Measurements from ENCODE around the gene TUBB4B. TPM values are rescaled to one million over a fixed set of nuclear protein-coding genes. Genes with fewer than 3 reads are reported as not detected.

TUBB4B gene
- polyA plus RNA-seq, 2 of the 4 experiments (the other 2 are of a cell fraction), result 256 to 671 TPM

DNA sequence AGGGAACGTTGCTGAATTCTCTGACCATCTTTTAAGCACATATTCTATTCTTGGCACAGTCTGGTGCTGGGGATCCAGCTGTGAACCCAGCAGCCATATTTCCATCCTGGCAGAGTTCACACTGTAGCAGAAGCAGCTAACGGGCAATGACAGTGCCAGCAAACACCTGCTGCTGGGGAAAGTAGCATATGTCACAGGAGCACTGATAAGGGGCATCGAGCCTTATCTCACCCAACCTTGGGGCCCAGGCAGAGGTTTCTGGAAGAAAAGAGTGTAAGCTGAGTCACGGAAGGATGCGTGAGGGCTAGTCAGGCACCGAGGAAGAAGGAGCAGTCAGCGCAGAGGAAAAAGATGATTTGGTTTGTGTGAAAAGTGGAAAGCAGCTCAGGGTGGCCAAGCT, 34.5 kb upstream of the TUBB4B start:
- Histone ChIP-seq H3K4me3 (peak overlapping the region; percentile 93), H3K27ac (peak overlapping the region in 1 of 2 experiments; percentile 97; a peak in 3 of 6 replicates), H3K4me1 (peaks cover 24% of the 10 kb centered on the region), H3K9me3 (no peaks in the 10 kb centered on the region), H3K4me2 (peak overlapping the region; percentile 86)
- ATAC-seq (no peak), DNase-seq (ENCODE audit: low read depth in 1 of 2, low spot score in 1 of 2) (no peak), FAIRE-seq (no peak)
- ChIA-PET POLR2A (interaction anchor here (1.1 to 1.5 kb wide), 2 partner anchors 18 to 34 kb away, joined by 3 to 5 read pairs; partner anchors contain the start of genes SSNA1 and TUBB4B), CTCF (interaction anchor here (0.9 to 4.0 kb wide), 6 partner anchors 12 to 65 kb away, joined by 3 to 24 read pairs (median 6); partner anchors contain the start of genes ANAPC2, RNF224 and SSNA1)
- 65% methylated on average over 7 of the region's 7 CpGs for WGBS (ENCODE audit: missing lambda C conversion rate)
- TF ChIP-seq, protein P1, sequence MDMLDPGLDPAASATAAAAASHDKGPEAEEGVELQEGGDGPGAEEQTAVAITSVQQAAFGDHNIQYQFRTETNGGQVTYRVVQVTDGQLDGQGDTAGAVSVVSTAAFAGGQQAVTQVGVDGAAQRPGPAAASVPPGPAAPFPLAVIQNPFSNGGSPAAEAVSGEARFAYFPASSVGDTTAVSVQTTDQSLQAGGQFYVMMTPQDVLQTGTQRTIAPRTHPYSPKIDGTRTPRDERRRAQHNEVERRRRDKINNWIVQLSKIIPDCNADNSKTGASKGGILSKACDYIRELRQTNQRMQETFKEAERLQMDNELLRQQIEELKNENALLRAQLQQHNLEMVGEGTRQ (IDR thresholded peaks at IDR 0.05), result no peak
- no peak for TF ChIP-seq EP300 (IDR thresholded peaks at IDR 0.05)
- no peak for TF ChIP-seq RNF2 (IDR thresholded peaks at IDR 0.05; ENCODE audit: borderline replicate concordance, low read depth)
- no peak for TF ChIP-seq POLR2AphosphoS2 (conservative IDR thresholded peaks at IDR 0.05; ENCODE audit: low read length)
- TF ChIP-seq, protein P2, sequence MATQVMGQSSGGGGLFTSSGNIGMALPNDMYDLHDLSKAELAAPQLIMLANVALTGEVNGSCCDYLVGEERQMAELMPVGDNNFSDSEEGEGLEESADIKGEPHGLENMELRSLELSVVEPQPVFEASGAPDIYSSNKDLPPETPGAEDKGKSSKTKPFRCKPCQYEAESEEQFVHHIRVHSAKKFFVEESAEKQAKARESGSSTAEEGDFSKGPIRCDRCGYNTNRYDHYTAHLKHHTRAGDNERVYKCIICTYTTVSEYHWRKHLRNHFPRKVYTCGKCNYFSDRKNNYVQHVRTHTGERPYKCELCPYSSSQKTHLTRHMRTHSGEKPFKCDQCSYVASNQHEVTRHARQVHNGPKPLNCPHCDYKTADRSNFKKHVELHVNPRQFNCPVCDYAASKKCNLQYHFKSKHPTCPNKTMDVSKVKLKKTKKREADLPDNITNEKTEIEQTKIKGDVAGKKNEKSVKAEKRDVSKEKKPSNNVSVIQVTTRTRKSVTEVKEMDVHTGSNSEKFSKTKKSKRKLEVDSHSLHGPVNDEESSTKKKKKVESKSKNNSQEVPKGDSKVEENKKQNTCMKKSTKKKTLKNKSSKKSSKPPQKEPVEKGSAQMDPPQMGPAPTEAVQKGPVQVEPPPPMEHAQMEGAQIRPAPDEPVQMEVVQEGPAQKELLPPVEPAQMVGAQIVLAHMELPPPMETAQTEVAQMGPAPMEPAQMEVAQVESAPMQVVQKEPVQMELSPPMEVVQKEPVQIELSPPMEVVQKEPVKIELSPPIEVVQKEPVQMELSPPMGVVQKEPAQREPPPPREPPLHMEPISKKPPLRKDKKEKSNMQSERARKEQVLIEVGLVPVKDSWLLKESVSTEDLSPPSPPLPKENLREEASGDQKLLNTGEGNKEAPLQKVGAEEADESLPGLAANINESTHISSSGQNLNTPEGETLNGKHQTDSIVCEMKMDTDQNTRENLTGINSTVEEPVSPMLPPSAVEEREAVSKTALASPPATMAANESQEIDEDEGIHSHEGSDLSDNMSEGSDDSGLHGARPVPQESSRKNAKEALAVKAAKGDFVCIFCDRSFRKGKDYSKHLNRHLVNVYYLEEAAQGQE (IDR thresholded peaks at IDR 0.05), result no peak
- no peak for TF ChIP-seq FOSL2 (IDR thresholded peaks at IDR 0.05)
- TF ChIP-seq FOSL2 (CRISPR knock-in tag; IDR thresholded peaks at IDR 0.05), result no peak
- TF ChIP-seq RAD21 (conservative IDR thresholded peaks at IDR 0.05 in 1 of 2, IDR thresholded peaks at IDR 0.05 in 1 of 2), result no peak
- TF ChIP-seq KDM1A (IDR thresholded peaks at IDR 0.05; ENCODE audit: low read depth), result no peak
- no peak for TF ChIP-seq HEYL (CRISPR knock-in tag; IDR thresholded peaks at IDR 0.05)
- no peak for TF ChIP-seq HOXB5 (CRISPR knock-in tag; IDR thresholded peaks at IDR 0.05)
- no peak for TF ChIP-seq FOSB (CRISPR knock-in tag; IDR thresholded peaks at IDR 0.05)
- TF ChIP-seq RCOR1 (IDR thresholded peaks at IDR 0.05; ENCODE audit: low read depth, low read length), result no peak
- no peak for TF ChIP-seq CEBPB (IDR thresholded peaks at IDR 0.05)
- TF ChIP-seq, protein P3, sequence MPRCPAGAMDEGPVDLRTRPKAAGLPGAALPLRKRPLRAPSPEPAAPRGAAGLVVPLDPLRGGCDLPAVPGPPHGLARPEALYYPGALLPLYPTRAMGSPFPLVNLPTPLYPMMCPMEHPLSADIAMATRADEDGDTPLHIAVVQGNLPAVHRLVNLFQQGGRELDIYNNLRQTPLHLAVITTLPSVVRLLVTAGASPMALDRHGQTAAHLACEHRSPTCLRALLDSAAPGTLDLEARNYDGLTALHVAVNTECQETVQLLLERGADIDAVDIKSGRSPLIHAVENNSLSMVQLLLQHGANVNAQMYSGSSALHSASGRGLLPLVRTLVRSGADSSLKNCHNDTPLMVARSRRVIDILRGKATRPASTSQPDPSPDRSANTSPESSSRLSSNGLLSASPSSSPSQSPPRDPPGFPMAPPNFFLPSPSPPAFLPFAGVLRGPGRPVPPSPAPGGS (IDR thresholded peaks at IDR 0.05), result no peak

DNA sequence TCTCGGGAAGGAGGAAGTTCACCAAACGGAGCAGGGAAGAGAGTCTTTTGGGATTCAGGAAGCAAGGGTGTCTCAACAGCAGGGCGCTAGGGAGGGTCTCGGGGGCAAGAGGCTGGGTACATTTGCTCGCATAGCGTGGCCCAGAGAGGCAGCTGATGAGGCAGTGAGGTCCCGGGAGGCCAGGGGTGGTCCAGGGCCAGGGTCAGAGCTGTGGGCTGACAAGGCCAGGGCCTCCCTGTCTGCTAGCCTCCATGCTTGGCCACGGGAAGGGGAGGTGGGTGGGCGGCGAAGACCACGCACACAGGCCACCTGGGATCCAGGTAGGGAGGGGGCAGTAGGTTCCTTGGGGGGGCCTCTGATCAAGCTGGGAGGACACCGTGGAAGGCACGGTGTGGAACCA, 29.6 kb upstream of the TUBB4B start:
- DNase-seq (ENCODE audit: low read depth in 1 of 2, low spot score in 1 of 2) (no peak), FAIRE-seq (no peak), ATAC-seq (no peak)
- WGBS (ENCODE audit: missing lambda C conversion rate), result 84% methylated on average over 13 of the region's 13 CpGs
- ChIA-PET POLR2A (no interaction called here), CTCF (interaction anchor here (1.5 to 9.9 kb wide), 4 partner anchors 16 to 33 kb away, joined by 3 to 71 read pairs (median 11); partner anchors contain the start of genes RNF224, SSNA1 and TUBB4B)
- H3K27ac ChIP-seq, result no peak overlapping the region
- peaks cover 7% of the 10 kb centered on the region for H3K4me1 ChIP-seq
- H3K4me2 ChIP-seq, result no peak overlapping the region
- H3K4me3 ChIP-seq, result no peak overlapping the region
- H3K9me3 ChIP-seq, result no peaks in the 10 kb centered on the region
- TF ChIP-seq PHF8 (IDR thresholded peaks at IDR 0.05; ENCODE audit: borderline replicate concordance, low read depth) (no peak), JUN (IDR thresholded peaks at IDR 0.05) (0 out of 5 replicates have a peak, but pooled peaks of 1 of the 2 experiments have one; percentile 4)

DNA sequence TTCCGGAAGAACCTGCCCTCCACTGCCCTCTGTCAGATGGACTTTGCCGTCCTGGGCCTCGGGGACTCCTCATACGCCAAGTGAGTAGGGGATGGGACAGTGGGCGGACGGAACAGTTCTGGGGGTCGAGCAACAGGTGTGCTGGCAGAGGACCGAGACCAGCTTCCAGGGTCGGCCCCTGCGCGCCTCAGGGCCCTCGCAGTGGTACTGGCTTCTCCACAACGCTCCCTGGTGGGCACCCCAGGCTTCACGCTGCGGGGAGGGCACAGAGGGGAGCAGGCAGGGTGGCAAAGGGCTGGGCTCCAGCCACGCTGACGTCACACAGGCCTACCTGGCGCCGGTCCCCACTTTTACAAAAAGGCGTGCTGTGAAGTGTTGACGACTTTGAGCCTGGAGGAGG, 28.6 kb upstream of the TUBB4B start:
- FAIRE-seq (no peak), DNase-seq (ENCODE audit: low read depth in 1 of 2, low spot score in 1 of 2) (no peak), ATAC-seq (peak in 1 of 2 experiments; percentile 36; a peak in 3 of 6 replicates)
- Histone ChIP-seq H3K27ac (no peak overlapping the region), H3K4me1 (peaks cover 9% of the 10 kb centered on the region), H3K4me3 (no peak overlapping the region), H3K4me2 (no peak overlapping the region), H3K9me3 (no peaks in the 10 kb centered on the region)
- no peak for TF ChIP-seq SREBF2 (IDR thresholded peaks at IDR 0.05)
- no peak for TF ChIP-seq GATA3 (IDR thresholded peaks at IDR 0.05; ENCODE audit: borderline replicate concordance)
- TF ChIP-seq CBX2 (IDR thresholded peaks at IDR 0.05; ENCODE audit: borderline replicate concordance, low read depth), result no peak
- no peak for TF ChIP-seq SMC3 (IDR thresholded peaks at IDR 0.05)
- TF ChIP-seq, protein P3 (IDR thresholded peaks at IDR 0.05), result no peak
- no peak for TF ChIP-seq HOXA7 (CRISPR knock-in tag; IDR thresholded peaks at IDR 0.05)
- no peak for TF ChIP-seq JUN (IDR thresholded peaks at IDR 0.05)
- TF ChIP-seq POLR2A (IDR thresholded peaks at IDR 0.05; ENCODE audit: low read length), result no peak
- no peak for TF ChIP-seq HDAC2 (IDR thresholded peaks at IDR 0.05)
- no peak for TF ChIP-seq EHF (CRISPR knock-in tag; IDR thresholded peaks at IDR 0.05)
- no peak for TF ChIP-seq ZC3H11A (IDR thresholded peaks at IDR 0.05)
- TF ChIP-seq, protein P4, sequence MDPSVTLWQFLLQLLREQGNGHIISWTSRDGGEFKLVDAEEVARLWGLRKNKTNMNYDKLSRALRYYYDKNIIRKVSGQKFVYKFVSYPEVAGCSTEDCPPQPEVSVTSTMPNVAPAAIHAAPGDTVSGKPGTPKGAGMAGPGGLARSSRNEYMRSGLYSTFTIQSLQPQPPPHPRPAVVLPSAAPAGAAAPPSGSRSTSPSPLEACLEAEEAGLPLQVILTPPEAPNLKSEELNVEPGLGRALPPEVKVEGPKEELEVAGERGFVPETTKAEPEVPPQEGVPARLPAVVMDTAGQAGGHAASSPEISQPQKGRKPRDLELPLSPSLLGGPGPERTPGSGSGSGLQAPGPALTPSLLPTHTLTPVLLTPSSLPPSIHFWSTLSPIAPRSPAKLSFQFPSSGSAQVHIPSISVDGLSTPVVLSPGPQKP (IDR thresholded peaks at IDR 0.05; ENCODE audit: low read depth, low read length), result no peak
- POLR2A ChIA-PET, result no interaction called here
- whole genome bisulfite sequencing (ENCODE audit: missing lambda C conversion rate), result 86% methylated on average over 19 of the region's 21 CpGs
- CTCF ChIA-PET, result interaction anchor here (0.9 to 9.9 kb wide), 7 partner anchors 11 to 145 kb away, joined by 3 to 71 read pairs (median 4); partner anchors contain the start of genes RNF224, SSNA1 and TUBB4B

Data from A549 (cell line).